Activated CD4-positive, alpha-beta T cell treated with anti-CD3 and anti-CD28 coated beads, Interleukin-2, Interleukin-6, amounts not matched to agents 100 ng/mL and 50 ng/mL, durations not matched to agents 16 hours and 8 hours (primary cell): Measurements from ENCODE around the gene KLHL25.
A peak's percentile ranks its signal among the peaks of the same experiment; 100 is the strongest.
"Not testable (repeated sequence)": the region's sequence is repeated elsewhere in the genome, so short reads cannot be mapped to it uniquely, and the experiment has no call there.

Source experiments
- DNase-seq: peaks from one replicate; pipeline ENCODE4 v3.0.0-alpha.2; 2020

The KLHL25 gene, protein sequence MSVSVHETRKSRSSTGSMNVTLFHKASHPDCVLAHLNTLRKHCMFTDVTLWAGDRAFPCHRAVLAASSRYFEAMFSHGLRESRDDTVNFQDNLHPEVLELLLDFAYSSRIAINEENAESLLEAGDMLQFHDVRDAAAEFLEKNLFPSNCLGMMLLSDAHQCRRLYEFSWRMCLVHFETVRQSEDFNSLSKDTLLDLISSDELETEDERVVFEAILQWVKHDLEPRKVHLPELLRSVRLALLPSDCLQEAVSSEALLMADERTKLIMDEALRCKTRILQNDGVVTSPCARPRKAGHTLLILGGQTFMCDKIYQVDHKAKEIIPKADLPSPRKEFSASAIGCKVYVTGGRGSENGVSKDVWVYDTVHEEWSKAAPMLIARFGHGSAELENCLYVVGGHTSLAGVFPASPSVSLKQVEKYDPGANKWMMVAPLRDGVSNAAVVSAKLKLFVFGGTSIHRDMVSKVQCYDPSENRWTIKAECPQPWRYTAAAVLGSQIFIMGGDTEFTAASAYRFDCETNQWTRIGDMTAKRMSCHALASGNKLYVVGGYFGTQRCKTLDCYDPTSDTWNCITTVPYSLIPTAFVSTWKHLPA

DNA sequence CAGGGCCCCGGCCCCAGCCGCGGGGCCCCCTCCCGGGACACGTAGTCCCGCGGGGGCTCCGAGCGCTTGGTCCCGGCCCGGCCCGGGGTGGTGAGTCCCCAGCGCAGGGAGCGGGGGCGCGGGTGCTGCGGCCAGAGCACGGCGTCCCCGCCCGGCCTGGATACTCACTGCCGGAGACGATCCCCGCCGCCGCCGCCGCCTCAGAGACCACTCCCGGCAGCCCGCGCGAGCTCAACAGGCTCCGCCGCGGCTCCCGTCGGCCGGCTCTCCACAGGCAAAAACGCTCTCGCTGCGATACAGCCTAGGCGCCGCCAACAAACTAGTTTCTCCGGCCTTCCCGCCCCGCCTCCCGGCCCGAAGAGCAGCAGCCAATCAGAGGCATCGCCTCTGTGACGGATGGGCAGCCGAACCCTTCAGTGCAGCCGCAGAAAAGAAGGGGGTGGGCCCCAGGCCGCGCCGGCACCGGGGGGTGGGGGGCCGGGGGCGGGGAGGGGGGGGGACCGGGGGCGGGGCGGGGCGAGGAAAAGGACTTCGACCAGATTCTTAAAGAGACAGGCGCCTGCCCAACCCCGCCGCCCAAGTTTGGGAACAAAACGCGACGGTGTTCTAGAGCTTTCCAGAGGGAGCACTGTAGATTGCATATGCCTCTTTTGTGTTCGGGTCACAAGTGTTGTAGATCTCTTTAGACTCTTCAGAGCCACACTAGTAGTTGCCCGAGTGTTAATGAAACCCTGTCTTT is at the start of gene KLHL25:
Gene KLHL25, minus strand, starts transcription at position 328 of the 739 bp plus-strand sequence. CDS start 25,115 bp downstream, outside the sequence.
- DNase-seq, result peak; percentile 96

DNA sequence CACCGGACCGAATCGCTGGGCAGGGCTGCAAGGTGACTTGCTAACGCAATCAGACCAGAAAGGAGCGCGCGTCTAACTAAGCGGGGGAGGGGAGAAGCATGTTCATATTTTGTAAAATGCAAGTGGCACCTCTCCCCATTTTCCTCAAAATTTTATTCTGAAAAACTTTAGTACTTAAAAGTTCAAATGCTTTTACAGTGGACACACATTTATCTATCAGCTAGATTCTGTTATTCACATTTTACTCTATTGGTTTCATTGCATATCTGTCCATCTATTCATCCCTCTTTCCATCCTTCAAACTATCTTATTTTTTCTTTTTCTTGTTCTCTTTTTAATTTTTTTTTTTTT is 46.1 kb upstream of the KLHL25 start:
- no peak for DNase-seq

DNA sequence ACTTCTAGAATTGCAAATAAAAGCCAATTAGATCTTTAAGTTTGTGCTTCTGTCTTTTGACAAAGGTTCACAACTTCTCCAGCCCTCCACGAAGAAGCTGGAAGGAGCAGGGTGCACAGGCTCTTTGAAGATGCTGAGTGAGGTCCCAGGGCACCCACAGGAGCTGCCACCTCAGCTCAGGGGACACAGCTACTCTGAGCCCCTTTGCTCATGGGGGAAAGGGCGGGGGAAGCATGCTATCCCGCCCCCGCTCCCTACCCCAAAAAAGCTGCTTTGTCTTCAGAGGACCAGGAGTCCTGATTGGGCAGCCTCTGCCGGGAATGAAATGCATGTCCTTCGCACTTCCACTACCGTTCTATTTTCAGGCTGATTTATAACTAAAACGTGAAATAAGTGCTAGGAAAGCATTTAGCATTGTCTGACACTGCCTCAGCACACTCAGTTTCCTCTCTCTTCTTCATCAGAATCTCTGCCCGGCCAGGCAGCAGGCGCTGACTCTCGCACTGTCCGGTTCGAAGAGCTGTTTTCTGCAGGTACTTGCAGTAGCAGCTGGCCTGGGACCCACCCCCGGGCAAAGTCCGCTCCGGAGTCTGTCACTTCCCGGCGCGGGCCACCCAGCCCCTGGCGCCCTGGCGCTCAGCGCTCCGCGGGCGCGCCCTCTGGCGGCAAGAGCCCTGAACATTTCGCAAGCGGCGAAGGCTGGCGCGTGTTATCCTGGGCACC is 45.5 kb upstream of the KLHL25 start:
- peak; percentile 89 for DNase-seq

DNA sequence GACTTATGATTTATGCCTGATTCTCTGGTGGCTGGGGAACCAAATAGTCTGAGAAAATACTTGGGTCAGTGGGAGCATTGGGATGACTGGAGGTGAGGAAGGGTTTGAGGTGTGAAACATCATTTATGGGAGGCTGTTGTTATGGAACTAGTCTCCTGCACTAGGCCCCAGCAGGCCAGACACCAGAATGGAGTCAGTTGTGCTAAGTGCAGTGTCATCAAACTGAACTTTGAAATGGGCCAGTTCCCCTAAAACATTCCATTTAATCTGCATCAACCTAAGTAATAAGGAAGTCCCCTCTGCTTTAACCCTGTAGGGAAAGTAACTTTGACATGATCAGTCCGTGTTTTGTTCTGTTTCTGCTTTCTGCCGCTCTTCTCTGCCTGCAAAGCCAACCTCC is 44.9 kb upstream of the KLHL25 start:
- no peak for DNase-seq

DNA sequence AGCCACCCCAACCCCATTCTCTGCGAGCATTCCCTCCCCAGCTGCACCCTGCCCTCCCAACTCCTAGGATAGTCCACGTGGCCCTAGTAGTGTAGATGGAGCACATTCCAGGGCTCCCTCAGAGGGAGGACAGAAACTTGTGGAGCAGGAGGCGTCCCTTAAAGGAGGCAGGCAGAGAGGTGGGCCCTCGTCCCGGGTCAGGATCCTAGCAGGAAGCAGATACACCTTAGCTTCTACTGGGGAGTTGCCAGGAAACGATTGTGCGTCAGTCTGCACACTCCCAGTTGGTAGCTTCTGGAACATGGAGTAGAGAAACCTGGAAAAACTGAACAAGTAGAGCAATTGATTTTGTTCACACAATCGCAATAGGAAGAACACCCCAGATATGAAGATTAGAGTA is 43.9 kb upstream of the KLHL25 start:
- no peak for DNase-seq

DNA sequence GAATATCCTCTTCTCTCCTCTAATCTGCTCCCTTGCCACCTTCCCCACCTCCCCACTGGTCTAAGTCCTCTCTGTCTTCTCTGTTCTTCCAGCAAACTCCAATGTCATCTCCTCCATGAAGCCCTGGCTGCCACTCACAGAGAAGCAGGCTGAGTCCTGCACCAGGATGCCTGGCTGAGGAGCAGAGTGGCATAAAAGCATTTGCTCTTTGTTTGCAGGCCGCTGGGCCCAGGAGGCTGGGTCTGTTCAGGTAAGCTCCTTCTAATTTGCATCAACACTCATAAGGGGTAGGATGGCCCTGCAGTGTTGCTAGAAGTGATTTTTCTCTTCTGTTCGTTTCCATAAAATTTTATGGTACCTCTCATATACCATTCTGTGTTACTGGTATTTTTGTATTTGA is 43.2 kb upstream of the KLHL25 start:
- DNase-seq, result no peak

DNA sequence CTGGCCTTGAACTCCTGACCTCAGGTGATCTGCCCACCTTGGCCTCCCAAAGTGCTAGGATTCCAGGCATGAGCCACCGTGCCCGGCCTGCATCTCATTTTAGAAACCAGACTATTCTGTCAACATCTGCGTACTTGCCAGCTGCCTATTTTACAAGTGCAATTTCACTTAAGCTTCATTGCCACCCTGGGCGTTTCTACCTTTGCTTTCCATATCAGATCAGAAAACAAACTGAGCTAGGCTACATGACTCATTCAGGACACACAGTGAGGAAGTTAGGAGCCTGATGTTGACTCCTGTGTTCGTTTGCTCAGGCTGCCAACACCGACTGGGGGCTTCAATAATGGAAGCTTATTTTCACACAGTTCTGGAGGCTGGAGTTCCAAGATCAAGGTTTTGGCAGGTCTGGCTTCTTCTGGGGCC is 42.3 kb upstream of the KLHL25 start:
- DNase-seq, result no peak

DNA sequence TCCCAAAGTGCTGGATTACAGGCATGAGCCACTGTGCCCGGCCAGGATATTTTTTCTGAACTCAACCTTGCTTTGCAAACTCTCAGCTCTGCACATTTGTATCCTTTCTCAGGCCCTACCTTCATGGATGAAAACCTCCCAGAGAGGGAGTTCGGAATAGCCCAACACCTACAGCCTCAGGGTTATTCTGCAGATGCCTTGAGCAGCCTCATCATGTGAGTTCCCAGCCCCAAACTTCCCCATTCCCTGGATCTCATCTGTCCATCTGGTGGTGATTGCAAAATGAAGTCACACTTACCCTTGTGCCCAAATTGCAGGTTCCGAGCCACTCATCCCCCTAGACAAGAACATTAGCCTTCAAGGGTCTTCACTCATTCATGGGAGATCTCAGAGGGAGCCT is 39.9 kb upstream of the KLHL25 start:
- DNase-seq, result no peak

DNA sequence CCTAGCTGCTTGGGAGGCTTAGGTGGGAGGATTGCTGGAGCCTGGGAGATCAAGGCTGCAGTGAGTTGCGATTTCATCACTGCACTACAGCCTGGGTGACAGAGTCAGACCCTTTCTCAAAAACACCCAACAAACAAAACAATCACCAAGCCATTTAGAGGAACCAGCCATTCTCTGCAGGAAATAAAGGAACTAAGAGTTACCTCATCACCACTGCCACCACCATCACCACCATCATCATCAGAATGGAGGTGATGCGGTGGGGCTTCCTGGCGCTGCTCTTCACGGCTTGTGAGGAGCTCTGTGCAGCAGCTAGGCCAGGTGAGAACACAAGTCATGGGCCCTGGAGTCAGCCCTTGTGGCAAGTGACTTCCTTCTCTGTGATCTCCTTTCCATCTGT is 37.7 kb upstream of the KLHL25 start:
- DNase-seq, result no peak

DNA sequence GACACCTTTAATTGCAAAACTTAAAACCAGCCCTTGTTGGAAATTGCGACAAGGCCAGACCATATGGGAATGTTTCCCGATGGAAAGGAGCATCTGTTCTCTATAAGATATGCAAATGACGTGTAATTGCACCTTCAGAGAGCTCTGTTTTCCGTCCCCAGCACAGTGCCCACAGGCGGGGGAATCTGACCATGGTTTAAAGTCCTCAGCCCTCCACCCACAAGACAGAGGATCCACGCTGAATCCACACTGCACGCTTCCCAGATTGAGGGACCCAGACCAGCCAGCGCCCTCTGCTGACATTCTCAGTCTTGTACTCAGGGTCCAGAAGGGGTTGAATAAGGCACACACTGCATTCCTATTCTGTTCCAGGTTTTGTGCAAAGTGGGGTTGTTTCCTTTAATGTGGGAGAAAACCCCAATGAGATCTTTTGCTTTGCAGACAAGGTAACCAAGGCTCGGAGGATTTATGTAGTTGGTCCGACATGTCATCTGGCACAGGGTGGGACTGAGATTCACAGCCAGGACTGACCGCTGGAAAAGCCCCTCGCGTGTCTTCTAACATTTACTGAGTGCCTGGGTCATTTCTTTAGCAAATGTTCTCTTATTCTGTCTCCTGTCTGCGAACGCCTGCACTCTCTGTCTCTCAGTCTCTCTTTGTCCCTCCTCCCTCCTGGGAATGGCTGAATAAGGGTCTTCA is 36.8 kb upstream of the KLHL25 start:
- peak; percentile 36 for DNase-seq

DNA sequence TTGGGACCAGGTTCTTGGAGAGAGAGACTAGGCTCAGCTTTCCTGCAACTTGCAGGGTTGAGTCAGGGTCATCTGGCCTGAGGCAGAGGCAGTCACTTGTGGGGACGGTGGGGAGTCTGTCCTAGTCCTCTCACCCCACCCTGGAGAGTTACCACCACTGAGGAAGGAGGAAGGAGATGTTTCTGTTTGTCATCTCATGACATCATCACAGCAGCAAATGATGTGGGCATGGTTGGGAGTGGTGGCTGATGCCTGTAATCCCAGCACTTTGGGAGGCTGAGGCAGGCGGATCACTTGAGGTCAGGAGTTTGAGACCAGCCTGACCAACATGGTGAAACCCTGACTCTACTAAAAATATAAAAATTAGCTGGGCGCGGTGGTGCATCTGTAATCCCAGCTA is 35.0 kb upstream of the KLHL25 start:
- not testable (repeated sequence) for DNase-seq

DNA sequence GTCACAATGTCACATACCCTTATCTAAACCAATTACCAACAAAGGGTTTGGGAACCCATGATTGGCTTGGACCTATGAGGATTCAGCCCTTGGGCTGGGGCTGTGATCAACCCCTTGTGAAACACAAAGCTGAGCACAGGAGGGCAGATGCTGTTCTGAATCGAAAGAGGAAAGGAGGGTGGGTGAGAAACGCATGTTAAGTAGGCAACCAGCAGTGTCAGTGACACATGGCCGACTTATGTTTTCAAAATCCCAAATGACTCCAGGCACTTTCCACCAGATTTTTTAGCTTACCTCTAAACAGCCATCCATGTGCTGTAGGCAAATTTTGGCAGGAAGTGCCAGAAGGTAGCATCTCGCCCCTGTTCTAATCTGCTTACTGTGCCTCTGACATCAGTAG is 34.1 kb upstream of the KLHL25 start:
- DNase-seq, result no peak

DNA sequence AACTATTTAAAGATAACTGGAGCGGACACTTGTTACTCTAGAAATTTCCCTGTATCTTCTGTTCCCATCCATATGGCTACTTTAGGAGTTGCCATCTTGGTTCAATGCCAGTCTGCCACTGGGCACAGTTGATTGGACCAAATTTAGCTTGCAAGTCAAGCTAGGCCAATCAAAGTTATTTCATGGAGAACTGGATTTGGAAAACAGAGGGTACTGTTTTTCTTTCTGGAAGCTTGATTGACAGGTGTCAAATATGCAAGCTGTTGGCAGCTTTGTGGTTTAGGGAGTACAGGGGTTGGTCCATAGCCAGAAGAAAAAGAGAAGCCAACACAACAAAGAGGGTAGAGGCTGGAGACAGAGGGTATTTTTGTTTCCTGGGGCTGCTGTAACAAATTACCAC is 33.4 kb upstream of the KLHL25 start:
- no peak for DNase-seq

DNA sequence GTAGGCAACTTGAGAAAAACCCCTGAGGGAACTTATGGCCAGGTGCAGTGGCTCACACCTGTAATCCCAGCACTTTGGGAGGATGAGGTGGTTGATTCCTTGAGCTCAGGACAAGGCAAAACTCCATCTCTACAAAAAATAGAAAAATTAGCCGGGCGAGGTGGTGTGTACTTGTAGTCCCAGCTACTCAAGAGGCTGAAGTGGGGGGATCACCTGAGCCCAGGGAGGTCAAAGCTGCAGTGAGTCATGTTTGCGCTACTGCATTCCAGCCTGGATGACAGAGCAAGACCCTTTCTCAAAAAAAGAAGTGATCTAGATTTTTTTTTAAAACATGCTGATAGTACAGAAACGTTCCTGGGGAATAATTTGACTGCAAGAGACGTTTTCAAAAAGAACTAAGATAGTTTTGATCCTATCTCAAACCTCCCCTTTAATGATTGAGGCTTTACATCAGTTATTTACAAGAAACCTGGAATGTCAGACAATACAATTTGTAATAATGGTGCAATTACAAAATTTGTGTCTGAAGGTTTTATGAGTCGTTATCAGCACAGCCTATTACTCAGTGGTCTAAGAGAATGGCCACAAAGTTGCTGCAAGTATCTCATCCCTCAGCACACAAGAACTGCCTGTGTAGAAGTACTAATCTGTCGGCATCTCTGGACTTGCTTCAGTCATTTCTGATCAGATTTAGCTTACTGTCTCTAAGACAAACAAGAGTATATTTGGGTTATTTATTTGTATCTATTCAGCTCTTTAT is 32.2 kb upstream of the KLHL25 start:
- no peak for DNase-seq

DNA sequence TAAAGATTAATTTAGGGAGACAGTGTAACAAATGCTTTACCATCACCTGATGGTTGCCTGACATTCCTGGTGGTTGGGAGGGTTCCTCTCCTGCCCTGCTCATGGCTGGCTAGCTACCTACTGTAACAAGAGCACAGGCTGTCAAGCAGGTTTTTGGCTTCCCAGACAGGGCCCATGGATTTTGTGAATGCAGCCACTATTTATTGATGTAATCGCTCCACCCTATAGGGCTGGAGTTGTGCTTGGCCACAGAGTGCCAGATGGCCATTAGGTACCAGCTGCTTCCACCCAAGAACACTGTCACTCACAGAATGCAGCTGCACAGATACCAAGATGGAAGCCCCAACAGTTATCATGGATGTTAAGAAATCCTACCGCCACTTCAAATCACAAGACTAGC is 31.0 kb upstream of the KLHL25 start:
- no peak for DNase-seq

DNA sequence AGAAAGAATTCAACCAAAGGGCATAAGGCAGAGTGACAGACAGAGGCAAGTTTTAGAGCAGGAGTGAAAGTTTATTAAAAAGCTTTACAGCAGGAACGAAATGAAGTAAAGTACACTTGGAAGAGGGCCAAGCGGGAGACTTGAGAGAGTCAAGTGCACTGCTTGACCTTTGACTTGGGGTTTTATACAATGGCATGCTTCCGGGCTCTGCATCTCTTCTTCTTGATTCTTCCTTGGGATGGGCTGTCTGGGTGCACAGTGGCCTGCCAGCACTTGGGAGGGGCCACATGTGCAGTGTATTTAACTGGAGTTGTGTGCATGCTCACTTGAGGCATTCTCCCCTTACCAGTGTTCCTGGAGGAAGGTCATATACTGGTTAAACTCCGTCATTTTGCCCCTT is 30.4 kb upstream of the KLHL25 start:
- DNase-seq, result no peak

DNA sequence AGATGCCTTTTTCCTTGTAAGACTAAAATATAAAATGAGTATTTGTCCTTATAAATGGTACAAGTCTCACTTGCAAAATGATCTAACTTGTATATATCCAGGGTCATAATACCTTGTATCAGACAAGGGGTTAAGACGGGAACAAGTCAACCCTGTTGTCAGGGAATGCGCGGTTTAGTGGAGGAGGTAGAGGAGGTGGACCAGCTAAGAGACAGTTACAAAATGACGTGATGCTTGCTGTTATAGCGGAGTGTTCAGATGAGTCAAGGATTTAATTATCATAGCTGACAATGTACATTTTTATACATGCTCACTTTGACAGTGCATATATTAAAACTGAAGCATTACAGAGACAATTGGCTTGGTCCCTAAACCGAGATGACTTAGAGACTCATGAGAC is 26.8 kb upstream of the KLHL25 start:
- DNase-seq, result no peak

DNA sequence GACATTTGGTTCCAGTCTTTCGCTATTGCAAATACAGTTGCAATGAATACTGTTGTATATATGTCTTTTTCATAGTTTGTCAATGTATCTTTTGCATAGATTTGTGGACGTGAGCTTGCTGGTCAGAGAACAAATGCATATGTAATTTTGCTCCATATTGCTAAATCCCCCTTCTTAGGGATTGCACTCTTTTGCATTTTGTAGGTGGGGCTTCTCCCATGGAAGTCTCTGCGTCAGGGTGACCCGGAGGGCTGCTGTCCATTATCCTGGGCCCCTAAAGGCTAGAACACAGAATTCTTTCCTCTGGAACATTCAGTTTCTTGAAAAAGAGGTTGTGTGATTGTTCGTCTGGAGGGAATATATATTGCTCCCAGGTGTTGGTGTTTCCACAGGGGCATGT is 25.2 kb upstream of the KLHL25 start:
- DNase-seq, result no peak

DNA sequence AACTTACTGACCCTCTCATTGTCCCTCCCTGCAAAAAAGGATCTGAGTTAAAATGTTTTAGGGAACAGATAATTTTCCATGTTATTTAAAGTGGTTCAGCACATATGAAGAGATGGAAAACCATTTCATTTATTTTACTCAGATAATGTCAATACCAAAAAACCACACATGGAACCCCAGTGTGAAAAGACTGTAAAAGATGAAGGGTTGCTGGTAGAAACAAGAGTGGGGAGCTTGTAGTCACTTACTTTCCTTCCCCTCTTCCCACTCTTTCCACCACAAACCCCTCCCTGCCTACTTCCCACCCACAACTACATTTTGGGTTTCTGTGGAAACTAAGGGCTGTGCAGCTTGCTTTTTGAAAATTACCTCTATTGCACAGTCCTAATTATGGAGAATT is 18.5 kb upstream of the KLHL25 start:
- no peak for DNase-seq

DNA sequence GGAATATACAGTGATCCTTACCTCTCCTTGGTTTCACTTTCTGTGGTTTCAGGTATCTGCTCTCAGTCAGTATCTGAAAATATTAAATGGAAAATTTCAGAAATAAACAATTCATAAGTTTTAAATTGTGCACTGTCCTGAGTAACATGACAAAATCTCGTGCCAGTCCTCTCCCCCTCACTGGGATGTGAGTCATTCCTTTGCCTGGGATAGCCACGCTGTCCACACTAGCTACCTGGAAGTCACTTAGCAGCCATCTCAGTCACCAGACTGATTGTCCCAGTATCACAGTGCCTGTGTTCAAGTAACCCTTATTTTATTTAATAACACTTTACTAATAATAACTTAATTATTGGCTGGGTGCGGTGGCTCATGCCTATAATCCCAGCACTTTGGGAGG is 15.3 kb upstream of the KLHL25 start:
- no peak for DNase-seq

DNA sequence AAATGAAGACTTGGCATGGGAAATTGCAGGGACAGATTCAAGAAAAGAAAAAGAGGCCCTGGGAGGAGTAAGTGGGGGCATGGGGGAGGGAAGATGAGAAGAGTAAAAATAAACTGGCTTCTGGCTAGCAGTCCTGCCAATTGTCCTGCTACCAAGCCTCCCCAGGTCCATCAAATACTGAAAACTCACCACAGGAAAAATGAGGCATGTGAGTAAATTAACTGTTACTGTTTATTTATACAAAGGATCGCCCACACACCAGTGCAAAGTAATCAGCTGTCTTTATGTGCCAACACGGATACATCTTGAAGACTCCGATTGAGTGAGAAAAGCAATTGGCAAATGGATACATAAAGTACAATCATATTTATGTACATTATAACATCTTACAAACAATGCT is 10.7 kb upstream of the KLHL25 start:
- DNase-seq, result no peak
